Measurements from ENCODE around the gene CCNK. TPM values are rescaled to one million over a fixed set of nuclear protein-coding genes. Genes with fewer than 3 reads are reported as not detected.

CCNK gene
- total and polyA plus RNA-seq, 2 of the 13 experiments (the other 11 are each of a cell fraction or from before 2014, with no cell fraction given) = 4.9 to 9.7 TPM

DNA sequence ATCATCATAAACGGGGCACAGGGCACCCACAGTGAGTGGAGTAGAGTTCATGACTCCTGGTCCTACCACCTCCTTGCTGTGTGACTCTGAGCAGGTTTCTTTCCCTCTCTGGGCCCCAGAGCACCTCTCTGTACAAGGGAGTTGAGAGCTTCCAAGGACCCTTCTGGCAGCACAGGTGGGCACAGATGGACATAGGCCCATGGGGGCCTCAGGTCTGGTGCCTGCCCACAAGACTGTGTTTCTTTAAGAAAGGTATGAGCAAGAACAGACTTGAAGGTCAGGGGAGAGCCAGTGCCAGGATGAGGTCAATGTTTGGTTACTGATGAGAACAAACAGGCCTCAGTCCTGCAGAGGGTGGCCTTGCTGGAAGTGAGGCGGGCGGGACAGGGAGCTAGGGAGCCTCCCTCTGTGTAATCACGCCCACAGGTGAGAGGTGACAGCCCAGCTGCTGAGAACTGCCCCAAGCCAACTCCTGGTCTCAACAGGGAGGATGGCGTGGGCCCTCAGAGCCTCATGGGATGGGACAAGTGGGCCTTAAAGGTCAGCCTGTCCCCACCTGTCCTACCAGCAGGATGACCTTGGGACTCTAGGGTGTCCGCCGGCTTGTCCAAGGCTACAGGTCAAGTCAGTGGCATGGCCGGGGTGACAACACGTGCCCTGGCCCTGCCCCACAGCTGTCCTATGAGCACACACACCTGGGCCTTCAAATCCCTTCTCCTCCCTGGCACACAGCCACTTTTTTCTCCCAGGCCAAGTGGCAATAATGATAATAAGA, 73.7 kb downstream of the CCNK start (continued):
- TF ChIP-seq, protein P1, sequence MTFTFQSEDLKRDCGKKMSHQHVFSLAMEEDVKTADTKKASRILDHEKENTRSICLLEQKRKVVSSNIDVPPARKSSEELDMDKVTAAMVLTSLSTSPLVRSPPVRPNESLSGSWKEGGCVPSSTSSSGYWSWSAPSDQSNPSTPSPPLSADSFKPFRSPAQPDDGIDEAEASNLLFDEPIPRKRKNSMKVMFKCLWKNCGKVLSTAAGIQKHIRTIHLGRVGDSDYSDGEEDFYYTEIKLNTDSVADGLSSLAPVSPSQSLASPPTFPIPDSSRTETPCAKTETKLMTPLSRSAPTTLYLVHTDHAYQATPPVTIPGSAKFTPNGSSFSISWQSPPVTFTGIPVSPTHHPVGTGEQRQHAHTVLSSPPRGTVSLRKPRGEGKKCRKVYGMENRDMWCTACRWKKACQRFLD (CRISPR knock-in tag; IDR thresholded peaks at IDR 0.05; ENCODE audit: borderline replicate concordance) = 0 out of 2 replicates have a peak, but pooled peaks have one; percentile 46
- TF ChIP-seq, protein P2, sequence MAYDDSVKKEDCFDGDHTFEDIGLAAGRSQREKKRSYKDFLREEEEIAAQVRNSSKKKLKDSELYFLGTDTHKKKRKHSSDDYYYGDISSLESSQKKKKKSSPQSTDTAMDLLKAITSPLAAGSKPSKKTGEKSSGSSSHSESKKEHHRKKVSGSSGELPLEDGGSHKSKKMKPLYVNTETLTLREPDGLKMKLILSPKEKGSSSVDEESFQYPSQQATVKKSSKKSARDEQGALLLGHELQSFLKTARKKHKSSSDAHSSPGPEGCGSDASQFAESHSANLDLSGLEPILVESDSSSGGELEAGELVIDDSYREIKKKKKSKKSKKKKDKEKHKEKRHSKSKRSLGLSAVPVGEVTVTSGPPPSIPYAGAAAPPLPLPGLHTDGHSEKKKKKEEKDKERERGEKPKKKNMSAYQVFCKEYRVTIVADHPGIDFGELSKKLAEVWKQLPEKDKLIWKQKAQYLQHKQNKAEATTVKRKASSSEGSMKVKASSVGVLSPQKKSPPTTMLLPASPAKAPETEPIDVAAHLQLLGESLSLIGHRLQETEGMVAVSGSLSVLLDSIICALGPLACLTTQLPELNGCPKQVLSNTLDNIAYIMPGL (CRISPR knock-in tag; IDR thresholded peaks at IDR 0.05; ENCODE audit: borderline replicate concordance in 1 of 2, low read depth in 1 of 2) = 0 out of 4 replicates have a peak, but pooled peaks of 1 of the 2 experiments have one; percentile 32
- TF ChIP-seq, protein P3, sequence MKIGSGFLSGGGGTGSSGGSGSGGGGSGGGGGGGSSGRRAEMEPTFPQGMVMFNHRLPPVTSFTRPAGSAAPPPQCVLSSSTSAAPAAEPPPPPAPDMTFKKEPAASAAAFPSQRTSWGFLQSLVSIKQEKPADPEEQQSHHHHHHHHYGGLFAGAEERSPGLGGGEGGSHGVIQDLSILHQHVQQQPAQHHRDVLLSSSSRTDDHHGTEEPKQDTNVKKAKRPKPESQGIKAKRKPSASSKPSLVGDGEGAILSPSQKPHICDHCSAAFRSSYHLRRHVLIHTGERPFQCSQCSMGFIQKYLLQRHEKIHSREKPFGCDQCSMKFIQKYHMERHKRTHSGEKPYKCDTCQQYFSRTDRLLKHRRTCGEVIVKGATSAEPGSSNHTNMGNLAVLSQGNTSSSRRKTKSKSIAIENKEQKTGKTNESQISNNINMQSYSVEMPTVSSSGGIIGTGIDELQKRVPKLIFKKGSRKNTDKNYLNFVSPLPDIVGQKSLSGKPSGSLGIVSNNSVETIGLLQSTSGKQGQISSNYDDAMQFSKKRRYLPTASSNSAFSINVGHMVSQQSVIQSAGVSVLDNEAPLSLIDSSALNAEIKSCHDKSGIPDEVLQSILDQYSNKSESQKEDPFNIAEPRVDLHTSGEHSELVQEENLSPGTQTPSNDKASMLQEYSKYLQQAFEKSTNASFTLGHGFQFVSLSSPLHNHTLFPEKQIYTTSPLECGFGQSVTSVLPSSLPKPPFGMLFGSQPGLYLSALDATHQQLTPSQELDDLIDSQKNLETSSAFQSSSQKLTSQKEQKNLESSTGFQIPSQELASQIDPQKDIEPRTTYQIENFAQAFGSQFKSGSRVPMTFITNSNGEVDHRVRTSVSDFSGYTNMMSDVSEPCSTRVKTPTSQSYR (CRISPR knock-in tag; IDR thresholded peaks at IDR 0.05; ENCODE audit: borderline replicate concordance) = no peak
- TF ChIP-seq SMAD1 (CRISPR knock-in tag; IDR thresholded peaks at IDR 0.05; ENCODE audit: borderline replicate concordance, low read depth) = 0 out of 2 replicates have a peak, but pooled peaks have one; percentile 78
- TF ChIP-seq HDAC2 (CRISPR knock-in tag; IDR thresholded peaks at IDR 0.05) = peak; percentile 75
- TF ChIP-seq ZMAT3 (CRISPR knock-in tag; conservative IDR thresholded peaks at IDR 0.05) = no peak; the same call in 1 of the 2 replicates
- peak; percentile 61; the same call in 1 of the 2 replicates for TF ChIP-seq PAX8 (CRISPR knock-in tag; IDR thresholded peaks at IDR 0.05; ENCODE audit: borderline replicate concordance)
- TF ChIP-seq DR1 (CRISPR knock-in tag; IDR thresholded peaks at IDR 0.05) = 0 out of 2 replicates have a peak, but pooled peaks have one; percentile 41
- TF ChIP-seq RXRB (CRISPR knock-in tag; IDR thresholded peaks at IDR 0.05; ENCODE audit: borderline replicate concordance) = peak; percentile 79
- 0 out of 2 replicates have a peak, but pooled peaks have one; percentile 79 for TF ChIP-seq ZBTB42 (CRISPR knock-in tag; IDR thresholded peaks at IDR 0.05)
- TF ChIP-seq CREM (IDR thresholded peaks at IDR 0.05) = peak; percentile 41; the same call in 1 of the 2 replicates
- TF ChIP-seq CREM (CRISPR knock-in tag; IDR thresholded peaks at IDR 0.05) = no peak
- no peak for TF ChIP-seq ZNF282 (IDR thresholded peaks at IDR 0.05; ENCODE audit: partially characterized antibody)
- peak; percentile 87; the same call in 1 of the 2 replicates for TF ChIP-seq KLF12 (CRISPR knock-in tag; IDR thresholded peaks at IDR 0.05; ENCODE audit: borderline replicate concordance)
- peak; percentile 80 for TF ChIP-seq ZEB1 (IDR thresholded peaks at IDR 0.05; ENCODE audit: insufficient replicate concordance, low read depth)
- peak; percentile 85 for TF ChIP-seq HDAC1 (CRISPR knock-in tag; IDR thresholded peaks at IDR 0.05)
- no peak; the same call in 1 of the 2 replicates for TF ChIP-seq ISL2 (CRISPR knock-in tag; IDR thresholded peaks at IDR 0.05)
- no peak for TF ChIP-seq POLR2AphosphoS2 (IDR thresholded peaks at IDR 0.05; ENCODE audit: low read depth, low read length)
- TF ChIP-seq, protein P4, sequence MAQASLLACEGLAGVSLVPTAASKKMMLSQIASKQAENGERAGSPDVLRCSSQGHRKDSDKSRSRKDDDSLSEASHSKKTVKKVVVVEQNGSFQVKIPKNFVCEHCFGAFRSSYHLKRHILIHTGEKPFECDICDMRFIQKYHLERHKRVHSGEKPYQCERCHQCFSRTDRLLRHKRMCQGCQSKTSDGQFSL (CRISPR knock-in tag; IDR thresholded peaks at IDR 0.05) = 0 out of 2 replicates have a peak, but pooled peaks have one; percentile 28

Data from HepG2 (cell line).